ENCODE results near the gene CDK2.
A peak's percentile ranks its signal among the peaks of the same experiment; 100 is the strongest.
"Not testable (repeated sequence)": the region's sequence is repeated elsewhere in the genome, so short reads cannot be mapped to it uniquely, and the experiment has no call there.

CDK2 gene

DNA sequence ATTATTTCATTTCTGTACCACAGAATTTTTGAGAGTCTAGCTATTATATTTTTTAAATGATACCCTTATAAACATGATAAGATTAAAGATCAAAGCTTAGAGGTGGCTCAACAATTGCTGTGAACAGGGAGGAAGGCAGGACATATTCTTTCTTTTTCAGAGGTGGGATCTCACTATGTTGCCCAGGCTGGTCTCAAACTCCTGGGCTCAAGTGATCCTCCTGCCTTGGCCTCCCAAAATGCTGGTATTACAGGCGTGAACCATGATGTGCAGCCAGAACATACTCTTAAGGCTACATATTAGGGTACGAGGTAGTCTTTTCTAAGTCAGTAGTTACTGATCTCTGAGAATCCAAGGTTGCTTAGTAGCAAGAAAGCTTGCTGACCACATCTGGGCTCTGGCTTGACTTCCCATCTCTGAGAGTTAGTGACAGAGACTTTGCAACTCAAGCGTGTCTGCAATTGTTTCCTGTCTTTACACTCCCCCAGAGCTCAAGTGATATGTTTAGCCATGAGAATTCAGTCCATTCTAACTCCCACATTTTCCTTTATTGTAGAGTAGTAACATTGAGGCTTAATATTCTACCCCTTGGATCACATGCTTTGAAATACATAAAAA, 15.8 kb downstream of the CDK2 start:
- DNase-seq: peak; percentile 72 to 82

DNA sequence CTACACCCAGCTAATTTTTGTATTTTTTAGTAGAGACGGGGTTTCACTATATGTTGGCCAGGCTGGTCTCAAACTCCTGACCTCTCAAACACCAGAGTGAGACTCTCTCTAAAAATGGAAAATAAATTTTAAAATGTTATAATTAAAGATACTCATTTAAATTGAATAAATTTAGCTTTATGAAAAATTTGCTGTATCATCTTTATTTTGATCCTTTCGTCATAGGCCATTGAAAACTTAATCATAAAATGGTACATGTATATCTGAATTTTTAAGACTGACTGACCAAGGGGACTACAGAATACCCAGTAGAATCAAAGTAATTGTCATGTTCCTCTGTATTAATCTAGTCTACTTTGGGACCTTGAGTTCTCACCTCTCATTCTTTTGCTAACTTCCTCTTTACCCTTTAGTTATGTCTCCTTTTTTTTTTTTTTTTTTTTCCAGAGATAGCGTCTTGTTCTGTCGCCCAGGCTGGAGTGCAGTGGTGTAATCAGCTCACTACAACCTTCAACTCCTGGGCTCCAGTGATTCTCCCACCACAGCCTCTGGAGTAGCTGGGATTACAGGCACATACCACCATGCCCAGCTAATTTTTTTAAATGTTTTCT, 16.7 kb downstream of the CDK2 start:
- DNase-seq: peak; percentile 36 to 51

DNA sequence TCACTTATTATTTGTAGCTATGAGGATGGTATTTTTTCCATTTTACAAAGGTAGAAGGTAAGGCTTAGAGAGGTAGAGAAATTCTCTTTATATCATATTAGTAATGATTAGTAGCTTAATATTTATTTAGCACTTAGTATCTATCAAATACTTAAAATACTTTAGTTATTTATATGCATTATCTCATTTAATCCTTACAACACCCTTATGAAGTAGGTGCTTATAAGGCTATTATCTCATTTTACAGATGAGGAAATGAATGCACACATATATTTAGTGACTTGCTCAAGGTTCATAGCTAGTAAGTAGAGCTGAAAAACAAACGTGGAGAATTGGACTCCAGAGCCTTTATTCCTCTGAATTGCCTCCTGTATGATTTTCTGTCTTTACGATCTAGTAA, 18.2 kb downstream of the CDK2 start:
- DNase-seq: no peak

DNA sequence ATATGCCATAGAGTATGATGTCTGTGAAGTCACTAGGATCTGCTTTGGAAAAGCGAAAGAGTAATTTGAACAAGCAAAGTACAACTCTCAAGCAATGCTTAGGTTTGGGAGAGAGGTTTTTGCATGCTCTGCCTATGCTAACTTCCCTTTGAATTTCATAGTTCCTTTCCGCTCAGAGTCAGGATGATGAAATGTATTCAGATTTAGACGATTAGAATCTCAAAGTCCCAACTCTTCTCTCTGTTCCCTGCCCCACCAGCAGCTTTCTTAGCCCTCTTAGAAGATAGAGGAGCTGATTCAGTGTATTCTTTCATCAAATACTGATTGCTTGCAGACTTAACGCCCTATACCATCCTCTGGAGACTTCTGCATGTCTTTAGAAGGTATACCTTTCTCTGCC, 18.7 kb downstream of the CDK2 start:
- DNase-seq: no peak

DNA sequence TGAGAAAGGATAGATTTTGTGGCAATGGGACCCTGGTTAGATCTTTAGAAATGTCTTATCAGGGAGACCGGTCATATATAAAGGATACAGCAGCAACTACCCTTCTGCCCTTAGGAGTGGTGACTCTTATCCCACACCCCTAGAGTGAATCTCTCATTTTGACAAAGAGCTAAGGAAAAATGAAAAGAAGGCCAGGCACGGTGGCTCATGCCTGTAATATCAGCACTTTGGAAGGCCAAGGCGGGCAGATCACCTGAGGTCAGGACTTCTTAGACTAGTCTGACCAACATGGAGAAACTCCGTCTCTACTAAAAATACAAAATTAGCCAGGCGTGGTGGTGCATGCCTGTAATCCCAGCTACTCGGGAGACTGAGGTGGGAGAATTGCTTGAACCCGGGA, 19.3 kb downstream of the CDK2 start:
- DNase-seq: not testable (repeated sequence)

DNA sequence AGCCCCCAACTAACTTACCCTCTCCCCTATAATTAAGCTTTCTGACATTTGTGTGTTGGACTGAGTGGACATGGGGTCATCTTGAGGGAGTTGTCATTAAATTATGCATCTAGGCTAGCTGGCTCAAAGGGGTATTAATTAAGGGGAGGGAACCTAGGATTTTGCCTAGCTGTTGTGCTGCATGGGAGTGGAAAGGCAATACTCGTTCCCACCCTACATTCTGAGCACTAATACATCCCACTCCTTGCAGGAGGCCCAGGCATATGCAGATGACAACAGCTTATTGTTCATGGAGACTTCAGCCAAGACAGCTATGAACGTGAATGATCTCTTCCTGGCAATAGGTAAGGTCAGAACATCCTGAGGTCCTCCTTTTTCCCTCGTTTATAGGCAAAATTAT, 24.5 kb downstream of the CDK2 start:
- DNase-seq: no peak

DNA sequence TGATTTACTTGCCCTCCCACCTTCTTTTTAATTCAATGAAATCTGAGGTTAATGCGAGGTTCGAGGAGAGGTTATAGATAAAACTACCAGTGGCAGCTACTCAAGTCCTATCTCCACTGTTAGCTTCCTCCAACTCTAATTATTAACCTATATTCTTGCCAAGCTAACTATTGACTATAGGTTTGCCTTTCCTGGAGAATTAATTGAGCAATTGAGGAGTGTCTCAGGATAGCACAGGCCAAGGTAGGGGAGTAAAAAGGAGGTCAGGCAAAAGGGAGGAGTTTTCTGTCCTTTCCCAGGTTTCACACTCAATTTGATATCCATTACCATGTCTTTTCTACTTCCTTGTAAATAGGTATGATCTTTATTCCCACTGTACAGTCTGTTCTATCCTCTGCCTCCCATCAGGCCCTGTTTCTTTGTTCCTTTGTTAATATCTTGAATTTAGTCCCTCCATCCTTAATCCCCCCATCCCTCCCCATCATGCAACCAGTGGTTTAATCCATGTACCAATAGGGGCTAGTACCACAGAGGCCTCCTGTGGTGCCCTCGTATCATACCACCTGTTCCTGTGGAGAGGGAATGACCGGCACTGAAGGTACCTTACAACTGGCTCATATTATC, 26.7 kb downstream of the CDK2 start:
- no peak for DNase-seq

DNA sequence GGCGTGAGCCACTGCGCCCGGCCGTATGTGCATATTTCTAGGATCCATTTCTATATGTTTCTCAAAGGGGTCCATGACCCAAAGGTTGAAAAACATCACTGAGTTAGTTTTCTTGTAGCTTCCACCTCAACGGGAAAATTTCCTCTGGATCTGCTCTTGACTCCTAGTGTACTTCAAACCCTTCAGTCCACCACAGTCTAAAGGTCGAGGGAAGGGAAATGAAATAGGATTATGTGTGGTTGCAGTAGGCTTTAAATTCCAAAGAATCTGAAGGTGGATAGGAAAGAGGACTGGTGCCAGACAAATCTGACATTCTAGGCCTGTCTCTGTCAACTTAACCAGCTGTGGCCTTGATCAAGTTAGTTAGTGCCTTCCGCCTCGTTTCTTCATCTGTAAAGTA, 28.7 kb downstream of the CDK2 start:
- DNase-seq: no peak

DNA sequence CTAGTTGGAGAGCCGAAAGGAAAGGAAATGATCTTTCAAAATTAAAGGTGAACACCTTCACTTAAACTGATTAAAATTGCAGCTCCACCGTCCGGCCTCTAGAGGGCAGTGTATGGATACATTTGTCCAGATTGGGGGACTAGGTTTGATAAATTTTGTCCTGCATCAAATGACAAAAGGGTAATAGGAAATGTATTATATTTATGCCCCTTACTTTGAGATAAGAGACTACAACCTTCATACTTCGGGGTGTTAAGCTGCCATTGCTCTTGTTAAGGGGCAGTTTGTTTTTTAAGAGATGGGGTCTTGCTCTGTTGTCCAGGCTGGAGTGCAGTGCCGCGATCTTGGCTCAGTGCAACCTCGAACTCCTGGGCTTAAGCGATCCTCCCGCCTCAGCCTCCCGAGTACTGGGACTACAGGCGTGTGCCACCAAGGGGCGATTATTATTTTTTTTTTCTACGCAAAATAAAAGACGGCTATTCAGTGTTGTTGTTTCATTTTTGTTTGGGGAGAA, 29.6 kb downstream of the CDK2 start:
- DNase-seq: peak; percentile 54 to 69

DNA sequence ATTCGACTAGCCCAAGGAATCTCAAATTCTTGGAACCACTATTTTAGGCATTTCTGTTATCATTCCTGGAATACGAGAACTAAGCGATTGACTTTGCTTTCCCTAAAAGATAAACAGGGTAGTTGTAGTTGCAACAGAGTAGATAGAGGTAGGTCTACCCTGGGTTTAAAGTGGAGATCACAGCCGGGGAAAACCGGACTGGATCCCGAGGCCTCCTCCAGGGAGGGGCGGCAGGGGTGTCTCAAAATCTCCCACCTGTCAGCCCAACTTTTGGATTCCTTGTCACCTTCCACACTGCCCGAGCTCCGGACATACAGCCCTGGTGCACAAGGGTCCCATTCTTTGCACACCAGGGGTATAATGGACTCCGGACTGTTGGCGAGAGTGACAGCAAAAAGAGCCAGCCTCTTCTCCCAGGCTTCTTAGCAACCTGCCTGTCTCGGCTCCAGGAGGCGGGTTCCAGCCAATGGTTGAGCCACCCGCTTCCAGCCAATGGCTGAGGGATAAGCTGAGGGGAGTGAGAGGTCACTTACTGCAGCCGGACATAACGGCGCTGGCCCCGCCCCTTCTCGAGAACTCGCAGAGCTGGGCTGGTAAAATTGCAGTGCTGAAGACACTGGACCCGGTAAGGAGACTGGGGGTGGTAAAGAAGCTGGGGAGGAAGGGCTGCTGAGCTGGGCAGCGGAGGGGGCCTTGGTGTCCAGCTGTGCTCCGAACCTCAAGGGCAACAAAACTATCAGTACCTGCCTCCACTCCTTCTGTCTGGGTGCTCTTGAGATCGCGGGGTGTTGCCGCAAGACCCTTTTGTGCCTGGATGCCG, 30.3 kb downstream of the CDK2 start, which contains the start of gene SUOX:
TSS of gene SUOX (plus strand) at position 562 of the 820 bp plus-strand sequence. CDS start 4,946 bp downstream, outside the sequence.
- peak; percentile 96 to 97 for DNase-seq

DNA sequence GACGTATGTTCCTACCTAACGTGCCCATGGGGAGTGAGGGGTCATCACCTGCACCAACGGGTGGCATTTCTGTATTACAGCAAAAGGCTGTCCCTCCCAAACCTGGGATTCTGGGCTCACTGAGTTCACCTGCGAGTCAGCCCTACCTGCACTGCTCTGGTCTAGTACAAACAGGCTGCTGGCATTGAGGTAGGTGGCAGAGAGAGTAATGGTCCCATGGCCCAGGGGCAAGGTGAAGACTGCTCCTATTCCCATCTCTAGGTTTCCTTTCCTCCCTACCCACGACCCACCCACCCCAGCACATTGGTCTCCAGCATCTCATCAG, 30.9 kb downstream of the CDK2 start:
- no peak for DNase-seq

DNA sequence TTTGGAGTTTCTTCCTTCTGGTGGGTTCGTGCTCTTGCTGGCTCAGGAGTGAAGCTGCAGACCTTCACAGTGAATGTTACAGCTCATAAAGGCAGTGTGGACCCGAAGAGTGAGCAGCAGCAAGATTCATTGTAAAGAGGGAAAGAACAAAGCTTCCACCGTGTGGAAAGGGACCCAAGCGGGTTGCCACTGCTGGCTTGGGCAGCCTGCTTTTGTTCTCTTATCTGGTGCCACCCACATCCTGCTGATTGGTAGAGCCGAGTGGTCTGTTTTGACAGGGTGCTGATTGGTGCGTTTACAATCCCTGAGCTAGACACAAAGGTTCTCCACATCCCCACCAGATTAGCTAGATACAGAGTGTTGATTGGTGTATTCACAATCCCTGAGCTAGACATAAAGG, 32.9 kb downstream of the CDK2 start:
- DNase-seq: not testable (repeated sequence)

DNA sequence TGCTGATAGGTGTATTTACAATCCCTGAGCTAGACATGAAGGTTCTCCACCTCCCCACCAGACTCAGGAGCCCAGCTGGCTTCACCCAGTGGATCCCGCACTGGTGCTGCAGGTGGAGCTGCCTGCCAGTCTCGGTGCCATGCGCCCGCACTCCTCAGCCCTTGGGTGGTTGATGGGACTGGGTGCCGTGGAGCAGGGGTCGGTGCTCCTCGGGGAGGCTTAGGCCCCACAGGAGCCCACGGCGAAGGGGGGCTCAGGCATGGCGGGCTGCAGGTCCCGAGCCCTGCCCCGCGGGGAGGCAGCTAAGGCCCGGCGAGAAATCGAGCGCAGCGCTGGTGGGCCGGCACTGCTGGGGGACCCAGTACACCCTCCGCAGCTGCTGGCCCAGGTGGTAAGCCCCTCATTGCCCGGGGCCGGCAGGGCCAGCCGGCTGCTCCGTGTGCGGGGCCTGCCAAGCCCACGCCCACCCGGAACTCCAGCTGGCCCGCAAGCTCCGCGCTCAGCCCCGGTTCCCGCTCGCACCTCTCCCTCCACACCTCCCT, 33.4 kb downstream of the CDK2 start:
- DNase-seq: not testable (repeated sequence)

DNA sequence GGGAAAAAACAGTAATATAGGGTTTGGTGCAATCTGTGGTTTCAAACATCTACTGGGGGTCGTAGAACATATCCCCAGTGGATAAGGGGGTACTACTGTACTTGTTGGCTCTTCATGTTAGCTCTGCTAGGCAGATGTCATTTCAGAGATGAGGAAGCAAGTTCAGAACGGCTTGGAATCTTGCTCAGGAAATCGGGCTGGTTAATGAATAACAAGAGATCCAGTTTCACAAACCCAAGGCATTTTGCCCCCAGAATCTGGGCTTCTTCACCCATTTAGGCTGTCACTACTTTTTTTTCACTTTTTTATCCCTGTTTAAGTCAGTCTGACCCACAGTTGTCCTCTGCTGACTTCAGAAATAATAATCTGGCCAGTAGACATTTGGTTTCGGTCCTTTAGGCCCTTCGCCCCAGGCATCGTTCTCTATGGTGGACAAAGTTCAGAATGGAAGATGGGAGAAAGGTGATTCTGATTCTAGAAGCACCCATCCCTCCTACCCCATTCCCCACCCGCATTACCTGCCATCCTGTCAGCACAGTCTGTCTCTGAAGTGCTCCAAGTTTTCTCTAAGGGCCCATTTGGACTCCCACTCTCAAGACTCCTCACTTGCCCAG, 35.0 kb downstream of the CDK2 start:
- no peak for DNase-seq

DNA sequence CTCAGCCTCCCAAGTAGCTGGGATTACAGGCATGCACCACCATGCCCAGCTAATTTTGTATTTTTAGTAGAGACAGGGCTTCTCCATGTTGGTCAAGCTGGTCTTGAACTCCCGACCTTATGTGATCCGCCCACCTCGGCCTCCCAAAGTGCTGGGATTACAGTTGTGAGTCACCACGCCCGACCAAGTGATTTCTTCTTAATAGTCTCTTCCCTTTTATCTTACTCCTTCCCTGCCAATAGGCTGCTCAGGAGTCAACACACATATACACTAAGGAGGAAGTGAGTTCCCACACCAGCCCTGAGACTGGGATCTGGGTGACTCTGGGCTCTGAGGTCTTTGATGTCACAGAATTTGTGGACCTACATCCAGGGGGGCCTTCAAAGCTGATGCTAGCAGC, 36.7 kb downstream of the CDK2 start:
- not testable (repeated sequence) for DNase-seq

DNA sequence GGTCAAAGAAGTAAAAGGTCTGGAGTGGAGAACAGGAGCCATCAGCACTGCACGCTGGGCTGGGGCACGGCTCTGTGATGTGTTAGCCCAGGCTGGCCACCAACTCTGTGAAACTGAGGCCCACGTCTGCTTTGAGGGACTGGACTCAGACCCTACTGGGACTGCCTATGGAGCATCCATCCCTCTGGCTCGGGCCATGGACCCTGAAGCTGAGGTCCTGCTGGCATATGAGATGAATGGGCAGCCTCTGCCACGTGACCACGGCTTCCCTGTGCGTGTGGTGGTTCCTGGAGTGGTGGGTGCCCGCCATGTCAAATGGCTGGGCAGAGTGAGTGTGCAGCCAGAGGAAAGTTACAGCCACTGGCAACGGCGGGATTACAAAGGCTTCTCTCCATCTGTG, 37.6 kb downstream of the CDK2 start:
- no peak for DNase-seq

DNA sequence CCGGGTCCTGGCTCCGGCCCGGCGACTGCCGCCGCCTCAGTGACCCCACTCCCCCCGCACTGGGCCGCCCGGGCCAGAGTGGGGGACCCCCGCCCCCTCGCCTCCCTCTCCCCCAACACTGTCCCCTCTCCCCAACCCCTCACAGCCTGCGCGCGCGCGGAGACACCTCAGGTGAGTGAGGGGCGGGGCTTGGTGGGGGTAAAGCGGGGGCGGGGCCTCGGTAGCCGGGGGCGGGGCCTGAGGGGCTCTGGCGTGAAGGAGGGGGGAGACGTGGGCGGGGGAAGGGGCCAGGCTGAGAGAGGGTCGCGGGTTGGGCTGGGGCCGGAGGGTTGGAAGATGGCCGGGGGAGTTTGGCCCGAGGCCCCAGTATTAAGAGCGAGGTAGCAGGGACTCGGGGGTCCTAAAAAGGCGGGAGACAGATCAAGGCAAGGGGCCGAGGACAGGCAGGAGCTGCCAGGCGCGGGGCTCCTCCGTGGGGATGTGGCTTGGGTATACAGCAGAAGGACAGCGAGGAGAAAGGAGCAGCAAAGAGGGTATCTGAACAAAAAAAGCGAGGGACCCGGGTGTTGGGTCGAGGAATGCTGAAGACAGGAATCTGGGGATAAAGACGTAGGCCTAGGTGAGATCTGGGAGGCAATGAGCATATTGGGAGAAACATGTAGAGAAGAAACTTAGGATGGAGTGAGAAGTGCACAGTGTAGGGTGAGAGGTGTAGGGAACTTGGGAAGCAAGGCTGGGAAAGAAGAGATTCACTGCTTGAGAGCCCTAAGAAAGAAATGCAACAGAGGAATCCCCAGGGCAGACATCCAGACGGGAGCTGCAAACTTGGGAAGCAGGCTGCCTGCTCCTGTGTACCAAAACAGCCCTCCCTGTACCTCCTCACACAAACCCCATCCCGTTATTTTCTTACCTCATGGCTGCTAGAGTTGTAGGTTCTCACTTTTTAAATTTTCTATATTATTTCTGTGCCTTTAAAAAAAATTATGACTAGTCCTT, 41.2 kb downstream of the CDK2 start:
- no peak for DNase-seq

DNA sequence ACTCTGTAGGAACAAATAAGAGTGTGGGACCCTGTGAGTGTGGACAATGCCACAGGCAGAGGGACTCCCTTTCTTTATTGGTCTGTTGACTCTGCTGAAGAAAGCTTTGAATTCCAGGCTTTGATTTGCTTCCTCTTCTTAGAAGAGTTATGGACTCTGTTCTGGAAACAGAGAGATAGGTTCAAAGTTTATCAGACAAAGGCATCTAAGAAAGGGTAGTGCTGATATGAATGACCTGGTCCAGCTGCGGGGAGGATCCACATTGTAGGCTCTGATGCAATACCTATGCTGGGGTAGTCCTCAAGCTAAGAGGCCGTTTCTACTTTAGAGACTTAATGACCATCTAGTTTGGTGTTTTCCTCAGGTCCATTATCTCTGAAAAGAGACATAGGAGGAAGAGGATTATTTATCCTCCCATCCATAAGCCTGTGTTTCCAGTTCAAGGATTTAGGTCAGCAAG, 43.5 kb downstream of the CDK2 start:
- no peak for DNase-seq

DNA sequence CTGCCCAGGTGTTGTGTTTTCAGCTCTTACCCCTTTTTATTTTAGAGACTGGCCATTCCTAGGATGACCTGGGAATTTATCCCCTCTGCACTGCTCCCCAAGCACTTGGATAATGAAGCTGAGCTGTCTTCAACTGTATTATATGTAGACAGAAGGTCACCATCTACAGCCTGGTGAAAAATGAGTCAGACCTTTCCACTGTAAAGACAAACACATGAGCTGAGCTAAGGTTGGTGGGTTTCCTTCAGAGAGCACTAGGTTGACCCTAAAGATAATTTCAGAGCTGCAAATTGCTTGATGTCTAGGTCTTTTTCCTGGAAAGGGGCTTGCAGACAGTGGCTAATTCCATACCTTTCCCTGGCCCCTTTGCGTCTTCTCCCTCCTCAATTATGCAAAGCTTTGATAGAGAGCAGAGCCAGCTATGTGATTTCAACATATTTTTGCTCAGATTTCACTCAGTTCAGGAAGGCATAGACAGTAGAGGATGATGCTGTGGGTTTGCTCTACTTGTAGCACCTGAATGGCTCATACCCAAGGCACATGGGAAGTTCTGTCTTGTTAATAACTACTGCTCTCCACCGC, 45.0 kb downstream of the CDK2 start:
- no peak for DNase-seq

DNA sequence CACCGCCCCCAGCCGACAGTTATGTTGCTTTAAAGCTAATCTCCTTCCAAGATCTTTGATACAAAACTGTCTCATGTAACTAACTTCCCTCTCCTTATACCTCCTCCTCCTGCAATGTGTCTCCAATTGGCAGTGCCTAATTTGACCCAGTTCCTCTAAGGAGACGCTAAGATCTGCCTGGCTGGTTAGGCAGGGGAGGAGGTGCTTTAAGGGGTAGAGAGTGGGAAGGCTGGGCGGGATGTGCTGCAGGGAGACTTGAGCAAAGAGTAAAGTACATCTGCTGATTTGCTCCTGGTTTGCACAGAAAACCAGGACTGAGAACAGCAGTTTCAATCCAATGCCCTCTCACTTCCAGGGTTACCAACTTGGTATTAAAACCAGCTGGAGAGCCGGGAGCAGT, 46.9 kb downstream of the CDK2 start:
- DNase-seq: no peak

DNA sequence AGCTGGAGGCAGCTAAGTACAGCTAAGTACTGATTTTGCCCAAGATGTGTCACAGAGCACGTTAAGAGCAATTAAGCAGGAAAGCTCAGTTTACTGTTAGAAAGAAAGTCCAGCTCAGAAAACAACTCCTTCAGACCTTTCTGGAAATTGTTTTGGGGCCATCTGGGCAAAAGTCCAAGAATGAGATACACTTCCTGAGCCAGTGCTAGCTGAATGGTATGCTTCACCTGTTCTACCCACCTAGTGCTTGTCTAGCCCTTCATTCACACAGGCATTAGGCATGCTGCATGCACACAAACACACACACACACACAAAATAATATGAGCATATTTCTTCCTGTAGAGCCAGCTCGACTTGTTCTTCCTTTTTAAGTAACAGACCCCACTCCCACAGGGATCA, 47.6 kb downstream of the CDK2 start:
- DNase-seq: no peak
